ENCODE measurements around the gene PPIP5K1.

GRCh38 chr15:43550527-43551363 lies 39.3 kb downstream of the PPIP5K1 start:
- TF ChIP-seq CTCF (IDR thresholded peaks at IDR 0.05; ENCODE audit: insufficient read depth, low read length): no peak
- TF ChIP-seq POLR2AphosphoS5 (IDR thresholded peaks at IDR 0.05; ENCODE audit: low read depth): no peak
- TF ChIP-seq REST (IDR thresholded peaks at IDR 0.05; ENCODE audit: insufficient replicate concordance, low read depth): no peak
- TF ChIP-seq SPI1 (IDR thresholded peaks at IDR 0.05; ENCODE audit: borderline replicate concordance, low read depth): no peak
- TF ChIP-seq GABPA (IDR thresholded peaks at IDR 0.05; ENCODE audit: low read depth): no peak

Measured in HL-60 (cell line).